Lower leg skin (tissue), 3 donors: ENCODE measurements around the gene CRISPLD2.

ENCODE experiments used
- CTCF ChIP-seq, 3 donors: fragments of 450-650 bp; IDR thresholded peaks; one replicate each; pipeline ENCODE4 v1.5.1; 2016; ENCODE audit warnings: antibody characterized with exemption in 3 of 3, mild to moderate bottlenecking in 3 of 3, moderate library complexity in 2 of 3
- POLR2A ChIP-seq, 2 donors: fragments of 450-650 bp; IDR thresholded peaks; one replicate each; pipeline ENCODE4 v1.6.1; 2016 to 2017; ENCODE audit warnings: antibody characterized with exemption in 2 of 2, mild to moderate bottlenecking in 1 of 2, moderate library complexity in 1 of 2

- TF ChIP-seq CTCF (IDR thresholded peaks at IDR 0.05) = no peak
- TF ChIP-seq POLR2A (IDR thresholded peaks at IDR 0.05) = no peak
Measured at GRCh38 chr16:84914273-84914672, 94.5 kb downstream of the CRISPLD2 start.
